Stomach (tissue), 4 donors: Measurements from ENCODE around the gene PCDHGA3.

ENCODE experiments used
- CTCF ChIP-seq, 7 experiments: fragments of 450-650 bp in 4 of 7; fragments of 200-600 bp in 3 of 7; sonication (generic) in 3 of 7; IDR thresholded peaks; one replicate each; pipeline ENCODE4 v1.5.1; 2016 to 2019; ENCODE audit warnings: antibody characterized with exemption in 7 of 7, control low read depth in 2 of 7, mild to moderate bottlenecking in 1 of 7
- EP300 ChIP-seq: sonication (generic); formaldehyde crosslinking; IDR thresholded peaks from one replicate; pipeline ENCODE4 v1.6.1; 2017; ENCODE audit warnings: antibody characterized with exemption
- POLR2A ChIP-seq, 4 donors: fragments of 450-650 bp; IDR thresholded peaks; one replicate each; pipeline ENCODE4 v1.6.1; 2016; ENCODE audit warnings: antibody characterized with exemption in 4 of 4, control low read depth in 2 of 4, mild to moderate bottlenecking in 1 of 4, moderate library complexity in 1 of 4
- POLR2AphosphoS5 ChIP-seq, 3 donors: sonication (generic); formaldehyde crosslinking; IDR thresholded peaks; one replicate each; pipeline ENCODE4 v1.6.1; 2016; ENCODE audit warnings: antibody characterized with exemption in 3 of 3

- TF ChIP-seq CTCF (IDR thresholded peaks at IDR 0.05) (no peak), EP300 (no peak), POLR2AphosphoS5 (IDR thresholded peaks at IDR 0.05) (no peak), POLR2A (IDR thresholded peaks at IDR 0.05) (no peak)
These were observed 379 bp downstream of the PCDHGA3 start for GRCh38 chr5:141343953-141344463.
